ENCODE results near the gene RCOR3. TPM values are rescaled to one million over a fixed set of nuclear protein-coding genes. Genes with fewer than 3 reads are reported as not detected.

The RCOR3 gene
- 5.1 and 9.8 TPM in 2 replicates for total RNA-seq

GRCh38 chr1:211258756-211259637 is at the start of gene RCOR3:
TSS of gene RCOR3 (plus strand) at chr1:211259366. CDS start at chr1:211259561, 195 bp downstream.

GRCh38 chr1:211326528-211327345 is 67.6 kb downstream of the RCOR3 start, which contains the start of gene TRAF5:
TSS of gene TRAF5 (plus strand) at chr1:211326833. CDS start at chr1:211353240, 26,407 bp downstream.

Other genes with a start within 250 kb of the RCOR3 start
- gene KCNH1, start 125.2 kb upstream of the RCOR3 start, total RNA-seq, result 0.85 and 1.7 TPM in 2 replicates
- gene TRAF5, start 67.5 kb downstream of the RCOR3 start, total RNA-seq, result 2.1 and 7.5 TPM in 2 replicates
- gene RD3, start 232.8 kb downstream of the RCOR3 start, total RNA-seq, result under 0.01 TPM in 1 of 2 replicates, not detected in the other

Data from tracheal epithelial cell (primary cell).